ENCODE measurements around the gene SLC51B. TPM values are rescaled to one million over a fixed set of nuclear protein-coding genes. Genes with fewer than 3 reads are reported as not detected.
"Not testable (repeated sequence)": the region's sequence is repeated elsewhere in the genome, so short reads cannot be mapped to it uniquely, and the experiment has no call there.

The SLC51B gene
- total RNA-seq, 1 donor from 2014 or later = not detected

DNA sequence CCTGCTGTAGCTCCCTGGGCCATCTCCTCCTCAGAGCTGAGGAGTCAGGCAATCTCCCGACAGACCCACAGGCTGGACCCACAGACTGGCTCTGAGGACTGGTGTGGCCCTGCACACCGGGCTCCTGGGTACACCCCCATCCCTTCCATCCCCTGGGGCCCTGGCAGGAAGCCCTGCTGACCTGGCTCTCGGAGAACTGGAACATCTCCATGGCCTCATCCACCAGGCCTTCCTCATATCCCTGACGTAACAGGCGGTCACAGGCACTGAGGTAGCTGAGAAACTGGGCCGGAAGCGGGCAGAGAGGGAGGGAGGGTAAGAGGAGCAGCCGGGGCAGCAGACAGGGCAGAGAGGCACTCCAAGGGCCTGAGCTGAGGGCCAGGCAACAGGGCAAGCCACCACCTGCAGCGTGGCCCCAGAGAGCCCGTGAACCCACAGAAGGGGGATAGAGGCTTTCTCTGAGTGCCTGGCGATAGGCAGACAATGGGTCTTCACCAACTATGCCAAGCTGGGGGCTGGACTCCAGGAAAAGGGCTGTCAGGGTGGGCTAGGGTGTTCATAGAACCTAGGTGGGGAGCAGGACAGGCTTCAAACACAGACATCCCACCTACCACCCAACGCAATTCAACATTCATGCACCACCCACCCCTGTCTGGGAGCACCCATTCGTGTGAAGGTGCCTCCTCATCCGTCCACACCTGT, 49.3 kb downstream of the SLC51B start:
- TF ChIP-seq, protein P1, sequence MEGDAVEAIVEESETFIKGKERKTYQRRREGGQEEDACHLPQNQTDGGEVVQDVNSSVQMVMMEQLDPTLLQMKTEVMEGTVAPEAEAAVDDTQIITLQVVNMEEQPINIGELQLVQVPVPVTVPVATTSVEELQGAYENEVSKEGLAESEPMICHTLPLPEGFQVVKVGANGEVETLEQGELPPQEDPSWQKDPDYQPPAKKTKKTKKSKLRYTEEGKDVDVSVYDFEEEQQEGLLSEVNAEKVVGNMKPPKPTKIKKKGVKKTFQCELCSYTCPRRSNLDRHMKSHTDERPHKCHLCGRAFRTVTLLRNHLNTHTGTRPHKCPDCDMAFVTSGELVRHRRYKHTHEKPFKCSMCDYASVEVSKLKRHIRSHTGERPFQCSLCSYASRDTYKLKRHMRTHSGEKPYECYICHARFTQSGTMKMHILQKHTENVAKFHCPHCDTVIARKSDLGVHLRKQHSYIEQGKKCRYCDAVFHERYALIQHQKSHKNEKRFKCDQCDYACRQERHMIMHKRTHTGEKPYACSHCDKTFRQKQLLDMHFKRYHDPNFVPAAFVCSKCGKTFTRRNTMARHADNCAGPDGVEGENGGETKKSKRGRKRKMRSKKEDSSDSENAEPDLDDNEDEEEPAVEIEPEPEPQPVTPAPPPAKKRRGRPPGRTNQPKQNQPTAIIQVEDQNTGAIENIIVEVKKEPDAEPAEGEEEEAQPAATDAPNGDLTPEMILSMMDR (conservative IDR thresholded peaks at IDR 0.05; ENCODE audit: low read depth, low read length) = no peak

DNA sequence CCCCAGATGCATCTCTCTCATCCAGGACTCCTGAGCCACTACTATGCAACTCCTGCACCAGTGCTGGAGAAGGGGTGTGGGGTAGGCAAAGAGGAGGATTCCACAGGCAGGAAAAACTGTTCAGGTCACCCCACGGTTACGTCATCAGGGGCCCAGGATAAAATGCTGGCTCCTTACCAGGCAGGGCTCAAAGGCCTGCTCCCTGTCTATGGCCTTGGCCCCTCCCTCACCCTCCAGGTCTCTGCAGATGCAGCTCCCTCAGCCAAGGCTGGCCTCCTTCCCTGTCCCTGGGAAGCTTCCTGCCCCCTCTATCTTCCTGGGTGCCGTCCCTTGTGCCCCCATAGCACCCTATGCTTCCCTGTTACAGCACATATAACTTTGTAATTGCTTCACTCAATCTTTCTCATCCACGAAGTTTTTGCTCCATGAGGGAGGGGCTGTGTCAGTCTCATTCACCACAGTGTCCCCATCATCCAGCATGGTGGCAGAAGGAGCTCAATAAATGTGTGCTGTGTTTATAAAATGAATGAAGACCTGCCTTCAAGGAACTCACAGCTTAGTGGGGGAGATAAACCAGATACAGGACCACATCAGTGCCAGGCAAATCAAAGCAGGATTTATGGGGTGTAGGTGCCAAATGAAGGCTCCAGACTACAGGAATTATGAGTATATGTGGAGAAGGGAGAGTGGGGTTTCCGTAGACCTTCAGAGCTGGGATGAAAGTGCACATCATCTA, 50.0 kb downstream of the SLC51B start:
- no peak for DNase-seq (ENCODE audit: low read depth)
- H3K4me3 ChIP-seq (ENCODE audit: low read depth, low read length) = no peak overlapping the region
- TF ChIP-seq, protein P1 (conservative IDR thresholded peaks at IDR 0.05; ENCODE audit: low read depth, low read length) = no peak

More for the DNA sequence above, 49.3 kb downstream of the SLC51B start:
- no peak for DNase-seq (ENCODE audit: low read depth)
- no peak overlapping the region for H3K4me3 ChIP-seq (ENCODE audit: low read depth, low read length)

DNA sequence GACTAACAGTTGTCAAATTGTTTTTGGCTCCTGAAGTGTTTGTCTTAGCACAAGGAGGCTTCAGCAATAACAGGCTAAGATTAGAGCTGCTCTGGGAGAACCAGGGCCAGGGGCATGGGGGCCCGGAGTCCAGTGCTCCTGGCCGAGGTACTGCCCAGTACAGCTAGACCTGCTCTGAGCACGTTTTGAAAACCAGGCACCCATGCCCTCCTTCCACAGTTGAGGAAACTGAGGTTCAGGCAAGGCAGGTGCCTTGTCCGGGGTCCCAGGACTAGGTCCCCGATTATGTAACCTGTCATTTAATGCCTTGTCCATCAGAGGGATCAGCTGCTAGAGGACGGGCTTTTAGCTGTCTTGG, 50.5 kb downstream of the SLC51B start:
- no peak overlapping the region for H3K4me3 ChIP-seq (ENCODE audit: low read depth, low read length)
- TF ChIP-seq, protein P1 (conservative IDR thresholded peaks at IDR 0.05; ENCODE audit: low read depth, low read length) = no peak
- DNase-seq (ENCODE audit: low read depth) = no peak

DNA sequence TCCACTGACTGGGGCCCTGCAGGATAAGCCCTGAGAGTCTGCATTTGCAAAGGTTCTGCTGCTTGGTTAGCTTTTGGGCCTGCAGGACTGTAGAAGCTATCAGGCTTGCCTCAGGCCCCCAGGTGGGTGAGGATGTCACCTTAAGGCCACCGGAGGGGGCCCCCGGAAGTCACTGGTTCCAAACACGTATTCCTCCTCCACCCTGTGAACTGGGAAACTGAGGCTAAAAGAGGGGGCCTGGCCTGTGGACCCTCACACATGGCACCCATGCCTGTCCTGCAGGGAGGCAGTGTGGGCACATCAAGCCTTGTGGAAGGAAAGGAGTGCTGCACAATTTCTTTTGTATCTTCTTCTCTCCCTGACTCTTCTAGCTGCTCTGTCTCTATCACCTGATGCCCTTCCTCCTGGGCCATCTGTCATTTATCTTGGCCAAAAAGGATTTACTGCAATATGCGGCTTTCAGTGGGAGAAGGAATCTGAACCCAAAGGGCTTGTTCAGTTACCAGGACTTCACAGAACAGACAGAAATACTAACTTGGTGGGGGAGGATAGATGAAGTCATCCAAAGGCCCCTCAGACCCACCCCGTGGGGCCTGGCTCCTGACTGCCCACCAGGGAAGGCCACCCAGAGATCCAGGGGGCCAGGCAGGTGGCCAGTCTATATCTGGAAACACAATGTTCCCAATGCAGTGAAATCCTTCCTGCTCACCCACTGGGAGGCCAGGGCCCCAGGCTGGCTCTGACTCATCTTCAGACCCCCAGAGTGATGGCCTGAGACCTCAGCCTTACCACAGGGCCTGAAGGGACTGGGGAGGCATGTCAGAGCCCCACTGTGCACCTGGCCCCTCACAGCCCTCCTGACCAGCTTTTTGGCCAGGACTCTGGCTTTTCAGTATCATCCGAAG, 51.5 kb downstream of the SLC51B start:
- TF ChIP-seq, protein P1 (conservative IDR thresholded peaks at IDR 0.05; ENCODE audit: low read depth, low read length) = no peak
- H3K4me3 ChIP-seq (ENCODE audit: low read depth, low read length) = no peak overlapping the region
- no peak for DNase-seq (ENCODE audit: low read depth)

DNA sequence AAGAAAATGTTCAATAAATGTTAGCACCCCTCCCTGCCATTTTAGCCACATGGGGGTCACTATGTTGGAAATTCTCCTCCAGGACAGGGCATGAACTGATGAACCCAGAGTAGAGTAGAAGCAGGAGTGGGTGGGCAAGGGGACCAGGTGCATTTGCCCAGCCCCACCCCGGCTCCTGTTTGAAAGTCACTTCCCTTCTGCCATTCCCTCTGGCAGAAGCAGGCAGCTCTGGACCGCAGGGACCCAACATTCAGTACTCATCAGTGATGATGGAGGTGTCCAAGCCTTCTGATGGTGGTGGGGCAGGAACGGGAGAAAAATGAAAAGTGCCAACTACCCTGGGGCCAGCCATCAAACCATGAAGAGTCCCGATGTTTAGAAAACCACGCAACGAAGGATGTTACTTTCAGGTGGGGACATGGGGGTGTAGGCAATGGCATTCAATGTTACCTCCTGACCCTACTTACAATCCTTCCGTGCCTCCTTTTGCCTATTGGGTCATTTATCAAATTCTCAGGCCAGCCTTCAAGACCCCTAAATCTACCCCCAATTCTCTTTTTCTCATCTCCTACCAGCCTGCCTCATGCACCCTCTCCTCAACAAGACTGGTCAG, 52.6 kb downstream of the SLC51B start:
- TF ChIP-seq, protein P1 (conservative IDR thresholded peaks at IDR 0.05; ENCODE audit: low read depth, low read length) = no peak
- H3K4me3 ChIP-seq (ENCODE audit: low read depth, low read length) = no peak overlapping the region
- no peak for DNase-seq (ENCODE audit: low read depth)

DNA sequence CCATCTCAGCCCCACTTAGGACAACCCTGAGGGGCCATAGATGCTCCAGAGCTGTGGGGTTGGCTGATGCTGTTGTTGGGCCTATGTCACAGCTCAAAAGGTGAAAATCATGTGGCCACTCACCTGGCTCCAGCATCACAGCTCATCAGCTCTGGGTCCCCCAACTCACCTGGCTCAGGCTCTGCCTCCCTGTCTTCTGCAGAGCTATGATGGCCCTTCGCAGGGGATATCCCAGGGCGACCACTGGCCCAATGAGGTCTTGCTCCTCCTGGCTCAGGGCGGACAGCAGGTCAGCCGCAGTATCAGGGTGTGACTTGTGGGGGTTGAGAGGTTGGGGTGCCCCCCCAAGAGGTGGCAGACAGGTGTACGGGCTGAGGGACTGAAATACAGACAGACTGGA, 54.1 kb downstream of the SLC51B start:
- no peak overlapping the region for H3K4me3 ChIP-seq (ENCODE audit: low read depth, low read length)
- TF ChIP-seq, protein P1 (conservative IDR thresholded peaks at IDR 0.05; ENCODE audit: low read depth, low read length) = no peak
- no peak for DNase-seq (ENCODE audit: low read depth)

DNA sequence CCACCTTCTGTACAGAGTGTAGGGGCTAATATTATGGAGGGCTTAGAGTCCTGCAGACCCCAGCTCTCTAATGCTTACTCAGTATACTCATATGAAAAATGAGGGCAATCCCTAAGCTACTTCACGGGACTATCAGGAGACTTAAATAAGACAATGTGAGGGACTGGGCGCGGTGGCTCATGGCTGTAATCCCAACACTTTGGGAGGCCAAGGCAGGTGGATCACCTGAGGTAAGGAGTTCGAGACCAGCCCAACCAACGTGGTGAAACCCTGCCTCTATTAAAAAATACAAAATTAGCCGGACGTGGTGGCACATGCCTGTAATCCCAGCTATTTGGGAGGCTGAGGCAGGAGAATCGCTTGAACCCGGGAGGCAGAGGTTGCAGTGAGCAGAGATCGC, 54.6 kb downstream of the SLC51B start:
- not testable (repeated sequence) for DNase-seq (ENCODE audit: low read depth); H3K4me3 ChIP-seq (ENCODE audit: low read depth, low read length)
